K562 (cell line): ENCODE data around the gene TXNIP. TPM values are rescaled to one million over a fixed set of nuclear protein-coding genes. Genes with fewer than 3 reads are reported as not detected.

Experiments used
- ATF3 ChIP-seq, 2 experiments: fragments of 450-650 bp in 1 of 2; sonication (generic) in 1 of 2; formaldehyde crosslinking in 1 of 2; IDR thresholded peaks in 1 of 2; conservative IDR thresholded peaks in 1 of 2; 2 replicates each; pipeline versions ENCODE4 v1.6.1 to v1.8.1; 2016 to 2023; ENCODE audit warnings: mild to moderate bottlenecking in 2 of 2, moderate library complexity in 2 of 2, inconsistent platforms in 1 of 2, missing genetic modification reagents in 1 of 2
- BRCA1 ChIP-seq, 2 experiments: fragments of 450-650 bp in 1 of 2; sonication (generic) in 1 of 2; formaldehyde crosslinking in 1 of 2; IDR thresholded peaks; 2 replicates each; pipeline versions ENCODE4 v1.5.0 to v1.6.1; 2017 to 2020; ENCODE audit warnings: mild to moderate bottlenecking in 1 of 2, missing genetic modification reagents in 1 of 2
- BRF1 ChIP-seq: IDR thresholded peaks from 3 replicates; pipeline ENCODE4 v1.6.1; 2011; ENCODE audit warnings: borderline replicate concordance, mild to moderate bottlenecking; ENCODE audit not compliant: insufficient read length; ENCODE audit errors: extremely low read depth
- CBFB ChIP-seq: sonication (generic); formaldehyde crosslinking; IDR thresholded peaks from 2 replicates; pipeline ENCODE4 v1.4.0; 2020; ENCODE audit warnings: mild to moderate bottlenecking, missing genetic modification reagents
- FOXO4 ChIP-seq: fragments of 450-650 bp; formaldehyde crosslinking; IDR thresholded peaks from 2 replicates; pipeline ENCODE4 v1.4.0; 2020; ENCODE audit warnings: mild to moderate bottlenecking, moderate library complexity
- MAFG ChIP-seq: fragments of 450-650 bp; conservative IDR thresholded peaks from 2 replicates; pipeline ENCODE4 v1.6.1; 2016; ENCODE audit warnings: missing genetic modification characterization, missing compliant biosample characterization
- MYNN ChIP-seq, 2 experiments: sonication (generic); formaldehyde crosslinking in 1 of 2; IDR thresholded peaks; 2 replicates each; pipeline versions ENCODE4 v1.5.0 to v1.6.1; 2016 to 2020; ENCODE audit warnings: antibody characterized with exemption in 1 of 2, missing genetic modification reagents in 1 of 2
- NFE2 ChIP-seq: IDR thresholded peaks from 2 replicates; pipeline ENCODE4 v1.6.1; 2014; ENCODE audit warnings: antibody characterized with exemption, low read depth
- NKRF ChIP-seq: fragments of 450-650 bp; IDR thresholded peaks from 2 replicates; pipeline ENCODE4 v1.6.1; 2016; ENCODE audit warnings: borderline replicate concordance
- TEAD4 ChIP-seq, 2 experiments: sonication (generic) in 1 of 2; formaldehyde crosslinking in 1 of 2; IDR thresholded peaks; 2 replicates each; pipeline versions ENCODE4 v1.6.1 to v1.8.0; 2012 to 2022; ENCODE audit warnings: borderline replicate concordance in 1 of 2, inconsistent platforms in 1 of 2, low read length in 1 of 2, mild to moderate bottlenecking in 1 of 2, missing genetic modification reagents in 1 of 2
- THRB ChIP-seq: fragments of 450-650 bp; formaldehyde crosslinking; conservative IDR thresholded peaks from 2 replicates; pipeline ENCODE4 v1.4.0; 2022; ENCODE audit warnings: mild to moderate bottlenecking, missing genetic modification characterization
- USF1 ChIP-seq: sonication (generic); formaldehyde crosslinking; IDR thresholded peaks from 2 replicates; pipeline ENCODE4 v1.9.0; 2022; ENCODE audit warnings: mild to moderate bottlenecking, missing genetic modification reagents
- ZNF140 ChIP-seq: fragments of 250-450 bp; sonication (Bioruptor Pico); IDR thresholded peaks from 2 replicates; pipeline ENCODE4 v1.8.0; 2021; ENCODE audit warnings: moderate library complexity, mild to moderate bottlenecking, inconsistent platforms
- ZNF24 ChIP-seq: fragments of 450-650 bp; IDR thresholded peaks from 2 replicates; pipeline ENCODE4 v1.6.1; 2016
- ZNF274 ChIP-seq: IDR thresholded peaks from 2 replicates; pipeline ENCODE4 v1.6.1; 2011; ENCODE audit warnings: low read depth, mild to moderate bottlenecking, low read length, moderate library complexity, borderline replicate concordance
- ZNF324 ChIP-seq: fragments of 250-450 bp; sonication (Bioruptor Pico); IDR thresholded peaks from 2 replicates; pipeline ENCODE4 v1.4.0; 2020; ENCODE audit warnings: mild to moderate bottlenecking
- ZNF354B ChIP-seq: fragments of 250-450 bp; sonication (Bioruptor Pico); IDR thresholded peaks from 2 replicates; pipeline ENCODE4 v1.4.0; 2020
- ZNF584 ChIP-seq: fragments of 200-800 bp; sonication (Bioruptor generic); IDR thresholded peaks from 2 replicates; pipeline ENCODE4 v1.6.1; 2016; ENCODE audit warnings: low read depth, mild to moderate bottlenecking, missing genetic modification characterization, missing compliant biosample characterization
- ZNF766 ChIP-seq: fragments of 200-800 bp; sonication (Bioruptor generic); conservative IDR thresholded peaks from 2 replicates; pipeline ENCODE4 v1.6.1; 2016; ENCODE audit warnings: missing genetic modification characterization, missing compliant biosample characterization
- polyA plus RNA-seq, 8 experiments: library from polyadenylated mRNA; depleted of rRNA in 4 of 8; stranded (reverse) in 5 of 8; unstranded in 3 of 8; fragments of >200 nt; fragmentation: Nextera tagmentation in 2 of 8; fragmentation: Illumina TruSeq in 1 of 8; extraction: Ambion mirVana in 2 of 8; extraction: Trizol in 1 of 8; gene quantifications; 2 replicates each; pipeline versions ENCODE4 v1.2.1 to v1.2.3, GENCODE V29; 2011 to 2014; ENCODE audit warnings: inconsistent platforms in 1 of 8, missing spikeins in 1 of 8
- total RNA-seq, 7 experiments: library from RNA; depleted of rRNA in 6 of 7; stranded (reverse); fragments of >200 nt in 6 of 7; fragmentation: Illumina TruSeq in 2 of 7; extraction: Trizol in 2 of 7; gene quantifications; 2 replicates each; pipeline versions ENCODE4 v1.2.1 to v1.2.3, GENCODE V29; 2011 to 2021; ENCODE audit warnings: low replicate concordance in 1 of 7

The TXNIP gene
- total and polyA plus RNA-seq, 9 of the 15 experiments (the other 6 are each of a cell fraction or from before 2014, with no cell fraction given): 120 to 499 (median 257) TPM

- no peak for TF ChIP-seq ATF3 (IDR thresholded peaks at IDR 0.05)
- no peak for TF ChIP-seq ATF3 (CRISPR knock-in tag; conservative IDR thresholded peaks at IDR 0.05)
- TF ChIP-seq ZNF766 (CRISPR knock-in tag): peak; percentile 71
- no peak for TF ChIP-seq NKRF
- no peak for TF ChIP-seq ZNF584
- no peak for TF ChIP-seq ZNF140 (CRISPR knock-in tag)
- no peak for TF ChIP-seq MYNN (IDR thresholded peaks at IDR 0.05)
- TF ChIP-seq MYNN (CRISPR knock-in tag; IDR thresholded peaks at IDR 0.05): no peak
- no peak for TF ChIP-seq CBFB (CRISPR knock-in tag)
- TF ChIP-seq TEAD4 (IDR thresholded peaks at IDR 0.05; ENCODE audit: low read length): no peak
- TF ChIP-seq TEAD4 (CRISPR knock-in tag; IDR thresholded peaks at IDR 0.05; ENCODE audit: borderline replicate concordance): no peak
- no peak for TF ChIP-seq BRF1
- TF ChIP-seq ZNF24: 0 out of 2 replicates have a peak, but pooled peaks have one; percentile 26
- no peak for TF ChIP-seq ZNF324 (CRISPR knock-in tag)
- TF ChIP-seq THRB (CRISPR knock-in tag): no peak
- no peak for TF ChIP-seq ZNF274
- no peak for TF ChIP-seq BRCA1 (IDR thresholded peaks at IDR 0.05)
- TF ChIP-seq BRCA1 (CRISPR knock-in tag; IDR thresholded peaks at IDR 0.05): no peak
- TF ChIP-seq FOXO4: no peak
- TF ChIP-seq USF1 (CRISPR knock-in tag): no peak
- no peak for TF ChIP-seq MAFG
- no peak for TF ChIP-seq ZNF354B (CRISPR knock-in tag)
- 0 out of 2 replicates have a peak, but pooled peaks have one; percentile 39 for TF ChIP-seq NFE2
Measured at GRCh38 chr1:145985129-145985501, 11.3 kb downstream of the TXNIP start (continued).
